Esophagus squamous epithelium (tissue), 5 donors: ENCODE results near the gene GTSF1L. TPM values are rescaled to one million over a fixed set of nuclear protein-coding genes. Genes with fewer than 3 reads are reported as not detected.
A peak's percentile ranks its signal among the peaks of the same experiment; 100 is the strongest.

ENCODE experiments used
- DNase-seq: peaks from one replicate; lab custom pipeline; 2025; lab: John Stamatoyannopoulos, UW
- H3K27ac ChIP-seq, 4 donors: fragments of 200-600 bp; sonication (generic); one replicate each; pipeline ENCODE4 v1.5.1; 2016 to 2019; ENCODE audit warnings: mild to moderate bottlenecking in 1 of 4
- H3K27me3 ChIP-seq, 4 donors: fragments of 200-600 bp; sonication (generic); 1 replicate in 3 of 4; 2 replicates in 1 of 4; pipeline versions ENCODE4 v1.5.1 to v1.6.0; 2017 to 2021; ENCODE audit warnings: antibody characterized with exemption in 1 of 4
- H3K36me3 ChIP-seq, 3 donors: fragments of 200-600 bp; sonication (generic); one replicate each; pipeline ENCODE4 v1.5.1; 2016 to 2019
- H3K4me1 ChIP-seq, 3 donors: fragments of 200-600 bp; sonication (generic); one replicate each; pipeline ENCODE4 v1.5.1; 2017 to 2019
- H3K4me3 ChIP-seq, 4 donors: fragments of 200-600 bp; sonication (generic); 1 replicate in 3 of 4; 2 replicates in 1 of 4; pipeline ENCODE4 v1.5.1; 2016 to 2019; ENCODE audit warnings: mild to moderate bottlenecking in 2 of 4, moderate library complexity in 1 of 4
- H3K9me3 ChIP-seq, 3 donors: fragments of 200-600 bp; sonication (generic); one replicate each; pipeline ENCODE4 v1.5.1; 2016 to 2019
- CTCF ChIP-seq, 6 experiments: fragments of 450-650 bp in 4 of 6; fragments of 200-600 bp in 2 of 6; sonication (generic) in 2 of 6; IDR thresholded peaks; one replicate each; pipeline ENCODE4 v1.5.1; 2016 to 2019; ENCODE audit warnings: antibody characterized with exemption in 6 of 6, mild to moderate bottlenecking in 4 of 6, moderate library complexity in 4 of 6
- POLR2A ChIP-seq, 4 donors: fragments of 450-650 bp; IDR thresholded peaks; one replicate each; pipeline ENCODE4 v1.6.1; 2017; ENCODE audit warnings: antibody characterized with exemption in 4 of 4, mild to moderate bottlenecking in 4 of 4, moderate library complexity in 3 of 4
- WGBS, 2 donors: methylation state at CpG; one replicate each; pipeline ENCODE4 v1.1.5; 2018; 5-methylcytosine and 5-hydroxymethylcytosine counted together
- intact Hi-C: fragments of 100-400 bp; cut with DNase I; formaldehyde crosslinking; loops from one replicate; pipeline ENCODE4 v1.15.0; 2022
- total RNA-seq, 4 donors: library from RNA; depleted of rRNA; stranded (reverse); fragments of >200 nt; gene quantifications; one replicate each; pipeline ENCODE4 v1.1.0, GENCODE V29; 2016
- donor health status: DM: yes; HTN: yes; CAD: no.

GTSF1L gene
- total RNA-seq, 4 donors from 2014 or later, result not detected

- Histone ChIP-seq H3K9me3 (no peaks in the 10 kb centered on the region), H3K36me3 (no peaks in the 10 kb centered on the region), H3K4me3 (no peak overlapping the region), H3K4me1 (peaks cover 6 to 16% (median 12%) of the 10 kb centered on the region in 3 donors), H3K27ac (peak overlapping the region; percentile 24 to 89 (median 72)), H3K27me3 (peaks cover 0 to 39% (median 0%) of the 10 kb centered on the region in 4 donors)
- peak in 1 of 4 donors; percentile 35 for TF ChIP-seq POLR2A (IDR thresholded peaks at IDR 0.05)
- TF ChIP-seq CTCF (IDR thresholded peaks at IDR 0.05), result peak in 1 of 6 experiments; percentile 8
- intact Hi-C loops, result loop anchor here (10.0 kb wide), 1 partner anchor 423 kb away; no protein-coding TSS in a partner anchor
- no peak for DNase-seq
- WGBS, 2 donors, result 58 to 67% methylated on average over 10 to 11 of the region's 11 CpGs
Measured at GRCh38 chr20:43751167-43752050, 24.6 kb upstream of the GTSF1L start.

- intact Hi-C loops, result loop anchor here (10.0 kb wide), 1 partner anchor 424 kb away; no protein-coding TSS in a partner anchor
- Histone ChIP-seq H3K27me3 (peaks cover 0 to 45% (median 0%) of the 10 kb centered on the region in 4 donors), H3K36me3 (no peaks in the 10 kb centered on the region), H3K27ac (peak overlapping the region; percentile 11 to 89 (median 72)), H3K9me3 (no peaks in the 10 kb centered on the region), H3K4me1 (peaks cover 6 to 16% (median 12%) of the 10 kb centered on the region in 3 donors), H3K4me3 (no peak overlapping the region)
- no peak for TF ChIP-seq POLR2A (IDR thresholded peaks at IDR 0.05)
- no peak for TF ChIP-seq CTCF (IDR thresholded peaks at IDR 0.05)
- no peak for DNase-seq
Measured at GRCh38 chr20:43750774-43751166, 24.0 kb upstream of the GTSF1L start.

DNA sequence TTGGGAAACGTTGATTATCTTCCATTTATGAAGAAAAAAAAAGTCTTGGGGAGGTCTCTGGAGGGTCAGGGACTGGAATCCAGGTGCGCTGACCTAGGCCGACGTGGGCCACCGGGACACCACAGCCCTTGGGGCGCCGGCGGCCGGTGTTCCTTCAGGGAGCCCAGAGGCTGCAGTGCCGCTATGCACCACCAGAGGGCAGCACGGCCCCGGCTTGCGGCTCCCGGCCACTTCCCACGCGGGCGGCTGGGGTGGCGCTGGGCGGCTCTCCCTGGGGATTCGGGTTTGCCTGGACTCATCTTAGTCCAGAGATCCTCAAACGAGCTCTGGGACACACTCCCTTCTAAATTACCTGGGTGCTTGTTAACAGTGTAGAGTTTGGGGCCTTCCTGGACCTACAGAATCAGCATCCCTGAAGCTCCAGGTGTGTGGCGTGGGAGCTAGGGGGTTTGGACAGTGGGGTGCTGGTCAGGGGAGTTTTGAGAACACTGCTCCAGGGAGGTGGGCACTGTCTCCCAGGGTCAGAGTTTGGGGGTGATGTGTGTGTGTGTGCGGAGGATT is 23.0 kb upstream of the GTSF1L start:
- H3K4me3 ChIP-seq, result no peak overlapping the region
- TF ChIP-seq POLR2A (IDR thresholded peaks at IDR 0.05) (no peak), CTCF (IDR thresholded peaks at IDR 0.05) (peak; percentile 98 to 100 (median 99))
- no peaks in the 10 kb centered on the region for H3K36me3 ChIP-seq
- H3K9me3 ChIP-seq, result no peaks in the 10 kb centered on the region
- intact Hi-C loops, result loop anchor here (5.0 to 10.0 kb wide), 2 partner anchors 332 to 425 kb away; no protein-coding TSS in a partner anchor
- peak overlapping the region; percentile 11 to 89 (median 72) for H3K27ac ChIP-seq
- DNase-seq, result no peak
- peaks cover 6 to 16% (median 12%) of the 10 kb centered on the region in 3 donors for H3K4me1 ChIP-seq
- WGBS, 2 donors, result 0 to 20% methylated on average over 9 to 17 of the region's 23 CpGs
- H3K27me3 ChIP-seq, result peaks cover 0 to 55% (median 0%) of the 10 kb centered on the region in 4 donors

DNA sequence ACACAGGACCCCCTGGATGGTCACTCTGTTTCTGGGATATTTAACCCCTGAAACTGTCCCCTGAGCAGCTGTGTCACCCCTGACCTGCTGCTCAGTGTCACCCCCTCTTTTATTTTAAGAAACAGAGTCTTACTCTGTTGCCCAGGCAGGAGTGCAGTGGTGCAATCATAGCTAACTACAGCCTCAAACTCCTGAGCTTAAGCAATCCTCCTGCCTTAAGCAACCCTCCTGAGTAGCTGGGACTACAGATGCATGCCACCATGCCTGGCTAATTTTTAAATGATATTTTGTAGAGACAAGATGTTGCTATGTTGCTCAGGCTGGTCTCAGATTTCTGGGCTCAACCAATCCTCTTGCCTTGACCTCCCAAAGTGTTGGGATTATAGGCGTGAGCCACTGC is 21.5 kb upstream of the GTSF1L start:
- DNase-seq, result no peak
- Histone ChIP-seq H3K9me3 (no peaks in the 10 kb centered on the region), H3K36me3 (no peaks in the 10 kb centered on the region), H3K27ac (no peak overlapping the region), H3K27me3 (peaks cover 0 to 70% (median 0%) of the 10 kb centered on the region in 4 donors), H3K4me1 (peaks cover 6 to 16% (median 12%) of the 10 kb centered on the region in 3 donors), H3K4me3 (no peak overlapping the region)
- TF ChIP-seq CTCF (IDR thresholded peaks at IDR 0.05), result no peak
- TF ChIP-seq POLR2A (IDR thresholded peaks at IDR 0.05), result no peak
- WGBS, 2 donors, result 95 to 100% methylated on average over 1 of the region's 1 CpG
- intact Hi-C loops, result loop anchor here (5.0 kb wide), 1 partner anchor 334 kb away; no protein-coding TSS in a partner anchor
